Measurements from ENCODE around the gene EPHA10. TPM values are rescaled to one million over a fixed set of nuclear protein-coding genes. Genes with fewer than 3 reads are reported as not detected.

EPHA10 gene
- total and polyA plus RNA-seq, 2 donors from 2014 or later, result 0.88 TPM; not detected in 1

GRCh38 chr1:37725851-37726613, 38.9 kb downstream of the EPHA10 start:
- Histone ChIP-seq H3K27ac (ENCODE audit: low read depth in 2 of 2, low read length in 2 of 2) (no peak overlapping the region), H3K9ac (ENCODE audit: low read length in 3 of 3) (no peak overlapping the region), H3K4me3 (ENCODE audit: low read length in 3 of 3) (no peak overlapping the region), H3K4me1 (ENCODE audit: control insufficient read depth in 2 of 3, insufficient read depth in 2 of 3, low read depth in 1 of 3, low read length in 3 of 3) (no peaks in the 10 kb centered on the region), H3K36me3 (ENCODE audit: control insufficient read depth in 2 of 3, insufficient read depth in 3 of 3, low read length in 3 of 3) (no peaks in the 10 kb centered on the region), H3K9me3 (ENCODE audit: control insufficient read depth in 2 of 3, insufficient read depth in 1 of 3, low read length in 3 of 3) (no peaks in the 10 kb centered on the region), H3K27me3 (ENCODE audit: control insufficient read depth, insufficient read depth, low read length) (no peaks in the 10 kb centered on the region)
- no peak for DNase-seq
- no peak for FAIRE-seq
- intact Hi-C loops (cut with DNase I), result no loop called here
- TF ChIP-seq CTCF (IDR thresholded peaks at IDR 0.05; ENCODE audit: borderline replicate concordance, extremely low read depth, insufficient read depth), result no peak

- Histone ChIP-seq H3K27me3 (ENCODE audit: control insufficient read depth, insufficient read depth, low read length) (no peaks in the 10 kb centered on the region), H3K4me1 (ENCODE audit: control insufficient read depth in 2 of 3, insufficient read depth in 2 of 3, low read depth in 1 of 3, low read length in 3 of 3) (no peaks in the 10 kb centered on the region), H3K27ac (ENCODE audit: low read depth in 2 of 2, low read length in 2 of 2) (no peak overlapping the region), H3K36me3 (ENCODE audit: control insufficient read depth in 2 of 3, insufficient read depth in 3 of 3, low read length in 3 of 3) (no peaks in the 10 kb centered on the region), H3K9ac (ENCODE audit: low read length in 3 of 3) (no peak overlapping the region), H3K4me3 (ENCODE audit: low read length in 3 of 3) (no peak overlapping the region), H3K9me3 (ENCODE audit: control insufficient read depth in 2 of 3, insufficient read depth in 1 of 3, low read length in 3 of 3) (no peaks in the 10 kb centered on the region)
- intact Hi-C loops (cut with DNase I), result no loop called here
- TF ChIP-seq CTCF (IDR thresholded peaks at IDR 0.05; ENCODE audit: borderline replicate concordance, extremely low read depth, insufficient read depth), result no peak
- DNase-seq, result no peak
- FAIRE-seq, result no peak
Measured at GRCh38 chr1:37724575-37724974, 40.3 kb downstream of the EPHA10 start.

- TF ChIP-seq CTCF (IDR thresholded peaks at IDR 0.05; ENCODE audit: borderline replicate concordance, extremely low read depth, insufficient read depth), result no peak
- Histone ChIP-seq H3K36me3 (ENCODE audit: control insufficient read depth in 2 of 3, insufficient read depth in 3 of 3, low read length in 3 of 3) (no peaks in the 10 kb centered on the region), H3K9me3 (ENCODE audit: control insufficient read depth in 2 of 3, insufficient read depth in 1 of 3, low read length in 3 of 3) (no peaks in the 10 kb centered on the region), H3K4me1 (ENCODE audit: control insufficient read depth in 2 of 3, insufficient read depth in 2 of 3, low read depth in 1 of 3, low read length in 3 of 3) (no peaks in the 10 kb centered on the region), H3K9ac (ENCODE audit: low read length in 3 of 3) (no peak overlapping the region), H3K27me3 (ENCODE audit: control insufficient read depth, insufficient read depth, low read length) (no peaks in the 10 kb centered on the region), H3K4me3 (ENCODE audit: low read length in 3 of 3) (no peak overlapping the region), H3K27ac (ENCODE audit: low read depth in 2 of 2, low read length in 2 of 2) (no peak overlapping the region)
- intact Hi-C loops (cut with DNase I), result no loop called here
- DNase-seq, result no peak
- no peak for FAIRE-seq
Measured at GRCh38 chr1:37723390-37724078, 41.4 kb downstream of the EPHA10 start.
